Lower leg skin (tissue), 3 donors: ENCODE measurements around the gene TRIM31.
A peak's percentile ranks its signal among the peaks of the same experiment; 100 is the strongest.

Experiments used
- POLR2A ChIP-seq, 2 donors: fragments of 450-650 bp; IDR thresholded peaks; one replicate each; pipeline ENCODE4 v1.6.1; 2016 to 2017; ENCODE audit warnings: antibody characterized with exemption in 2 of 2, mild to moderate bottlenecking in 1 of 2, moderate library complexity in 1 of 2
- TF ChIP-seq, protein P1 (sequence below), 3 donors: fragments of 450-650 bp; IDR thresholded peaks; one replicate each; pipeline ENCODE4 v1.5.1; 2016; ENCODE audit warnings: antibody characterized with exemption in 3 of 3, mild to moderate bottlenecking in 3 of 3, moderate library complexity in 2 of 3

DNA sequence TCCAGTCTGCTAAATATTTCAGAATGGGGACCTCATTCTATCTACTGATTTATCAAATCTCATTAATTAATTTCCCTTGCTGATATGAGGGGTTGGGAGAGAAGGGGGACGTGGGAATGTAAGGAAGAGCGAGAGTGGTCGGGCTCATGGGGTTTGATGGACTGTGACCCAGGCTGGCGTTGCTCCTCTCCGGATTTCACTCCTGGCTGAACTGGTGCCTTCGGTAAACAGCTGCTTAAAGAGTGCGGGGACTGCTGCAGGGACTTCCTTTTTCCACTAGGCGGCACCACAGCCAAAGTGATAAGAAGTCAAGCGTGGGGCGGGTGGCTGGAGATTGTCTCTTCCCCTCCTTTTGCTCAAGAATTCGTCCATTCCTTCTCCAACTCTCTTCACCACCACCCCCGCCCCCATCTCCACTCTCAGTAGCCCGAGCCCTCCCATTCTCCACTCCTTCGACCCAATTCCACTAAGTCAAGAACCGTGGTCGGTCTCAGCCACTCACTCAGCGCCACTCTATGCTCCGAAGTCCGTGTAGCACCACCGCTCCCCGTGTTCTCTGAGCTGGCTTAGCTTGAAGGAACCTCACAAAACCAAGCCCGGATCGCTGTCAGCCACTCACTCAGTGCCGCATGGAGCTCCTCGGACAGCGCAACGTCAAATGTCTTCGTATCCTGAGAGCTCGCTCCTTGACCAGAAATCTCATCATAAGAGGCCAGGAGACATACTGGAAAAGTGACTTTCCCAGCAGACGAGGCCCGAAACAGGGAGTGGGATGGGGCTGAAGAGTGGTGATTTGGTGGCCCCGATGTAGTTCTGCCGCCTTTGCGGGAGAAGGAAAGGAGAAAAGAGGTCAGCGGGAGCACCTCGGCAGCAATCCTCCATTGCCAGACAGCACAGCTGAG lies 9.7 kb downstream of the TRIM31 start:
- TF ChIP-seq, protein P1, sequence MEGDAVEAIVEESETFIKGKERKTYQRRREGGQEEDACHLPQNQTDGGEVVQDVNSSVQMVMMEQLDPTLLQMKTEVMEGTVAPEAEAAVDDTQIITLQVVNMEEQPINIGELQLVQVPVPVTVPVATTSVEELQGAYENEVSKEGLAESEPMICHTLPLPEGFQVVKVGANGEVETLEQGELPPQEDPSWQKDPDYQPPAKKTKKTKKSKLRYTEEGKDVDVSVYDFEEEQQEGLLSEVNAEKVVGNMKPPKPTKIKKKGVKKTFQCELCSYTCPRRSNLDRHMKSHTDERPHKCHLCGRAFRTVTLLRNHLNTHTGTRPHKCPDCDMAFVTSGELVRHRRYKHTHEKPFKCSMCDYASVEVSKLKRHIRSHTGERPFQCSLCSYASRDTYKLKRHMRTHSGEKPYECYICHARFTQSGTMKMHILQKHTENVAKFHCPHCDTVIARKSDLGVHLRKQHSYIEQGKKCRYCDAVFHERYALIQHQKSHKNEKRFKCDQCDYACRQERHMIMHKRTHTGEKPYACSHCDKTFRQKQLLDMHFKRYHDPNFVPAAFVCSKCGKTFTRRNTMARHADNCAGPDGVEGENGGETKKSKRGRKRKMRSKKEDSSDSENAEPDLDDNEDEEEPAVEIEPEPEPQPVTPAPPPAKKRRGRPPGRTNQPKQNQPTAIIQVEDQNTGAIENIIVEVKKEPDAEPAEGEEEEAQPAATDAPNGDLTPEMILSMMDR (IDR thresholded peaks at IDR 0.05), result peak in 1 of 3 donors; percentile 87
- TF ChIP-seq POLR2A (IDR thresholded peaks at IDR 0.05), result no peak
